MCF 10A (cell line): Measurements from ENCODE around the gene TH. TPM values are rescaled to one million over a fixed set of nuclear protein-coding genes. Genes with fewer than 3 reads are reported as not detected.
"Not testable (repeated sequence)": the region's sequence is repeated elsewhere in the genome, so short reads cannot be mapped to it uniquely, and the experiment has no call there.

Experiments used
- BruUV-seq: library from RNA; stranded (reverse); fragments of 400-500 nt; replicated peaks from 2 replicates; lab custom pipeline; 2021; lab: Mats Ljungman, UMichigan
- CTCF ChIA-PET: fragments of 300-600 bp; sonication (Branson Sonifier 250); formaldehyde crosslinking; extraction: SDS; loops from one replicate; lab custom pipeline; 2021; ENCODE audit warnings: antibody characterized with exemption, inconsistent platforms; lab: Yijun Ruan, JAX
- POLR2A ChIA-PET: fragments of 300-600, 350-650 bp; sonication (Branson Sonifier 250); formaldehyde crosslinking; extraction: SDS; loops from one replicate; lab custom pipeline; 2020; ENCODE audit warnings: antibody characterized with exemption, inconsistent platforms; lab: Yijun Ruan, JAX
- DNase-seq: peaks from one replicate; pipeline ENCODE4 v3.0.0-alpha.2; 2018; ENCODE audit not compliant: unreplicated experiment
- H3K27ac Mint-ChIP-seq: one replicate; pipeline ENCODE4 v1.8.0; 2022; ENCODE audit warnings: mild to moderate bottlenecking, low read depth, mixed read lengths; ENCODE audit not compliant: unreplicated experiment
- H3K27me3 Mint-ChIP-seq: one replicate; pipeline ENCODE4 v1.8.0; 2022; ENCODE audit warnings: mixed read lengths; ENCODE audit not compliant: insufficient read depth, unreplicated experiment
- H3K36me3 Mint-ChIP-seq: one replicate; pipeline ENCODE4 v1.8.0; 2022; ENCODE audit warnings: mild to moderate bottlenecking, moderate library complexity, mixed read lengths; ENCODE audit not compliant: insufficient read depth, unreplicated experiment
- H3K4me1 Mint-ChIP-seq: one replicate; pipeline ENCODE4 v1.8.0; 2022; ENCODE audit warnings: mixed read lengths; ENCODE audit not compliant: insufficient read depth, unreplicated experiment
- H3K4me3 Mint-ChIP-seq: one replicate; pipeline ENCODE4 v1.8.0; 2022; ENCODE audit warnings: mild to moderate bottlenecking, moderate library complexity, mixed read lengths; ENCODE audit not compliant: unreplicated experiment
- H3K9me3 Mint-ChIP-seq: one replicate; pipeline ENCODE4 v1.8.0; 2022; ENCODE audit warnings: mixed read lengths; ENCODE audit not compliant: unreplicated experiment
- CTCF ChIP-seq: fragments of 200-600 bp; IDR thresholded peaks from one replicate; pipeline ENCODE4 v1.8.0; 2022; ENCODE audit warnings: antibody characterized with exemption, mild to moderate bottlenecking; ENCODE audit not compliant: unreplicated experiment
- intact Hi-C: fragments of 100-400 bp; cut with micrococcal nuclease; formaldehyde crosslinking; loops from 2 replicates; pipeline ENCODE4 v1.14.1; 2022
- total RNA-seq: library from RNA; stranded (reverse); gene quantifications from 2 replicates; pipeline ENCODE4 v1.2.3, GENCODE V29; 2022

Gene TH
- total RNA-seq, 1 experiment from 2014 or later = 1.1 TPM

- peak; percentile 70 for DNase-seq
- Mint-ChIP-seq H3K4me3 (no peak overlapping the region), H3K9me3 (peaks cover 8% of the 10 kb centered on the region), H3K27ac (no peak overlapping the region), H3K27me3 (peaks cover 21% of the 10 kb centered on the region), H3K36me3 (no peaks in the 10 kb centered on the region), H3K4me1 (peaks cover 26% of the 10 kb centered on the region)
- CTCF ChIA-PET = interaction anchor here (0.5 to 6.9 kb wide), 12 partner anchors 9 to 570 kb away, joined by 3 to 67 read pairs (median 4); partner anchors contain the start of genes C11orf21 and TSPAN32
- intact Hi-C loops = loop anchor here (1.0 to 5.0 kb wide), 3 partner anchors 102 to 335 kb away; no protein-coding TSS in a partner anchor
- peak; percentile 94 for TF ChIP-seq CTCF
- POLR2A ChIA-PET = no interaction called here
- BruUV-seq = no TSS peak
Measured at GRCh38 chr11:2196970-2197770, 25.6 kb upstream of the TH start.

- H3K9me3 Mint-ChIP-seq = peaks cover under 1% of the 10 kb centered on the region
- H3K4me3 Mint-ChIP-seq = no peak overlapping the region
- POLR2A ChIA-PET = no interaction called here
- intact Hi-C loops = loop anchor here (1.0 to 5.0 kb wide), 2 partner anchors 29 to 337 kb away; no protein-coding TSS in a partner anchor
- no peak for TF ChIP-seq CTCF
- peaks cover 24% of the 10 kb centered on the region for H3K4me1 Mint-ChIP-seq
- H3K27ac Mint-ChIP-seq = no peak overlapping the region
- H3K36me3 Mint-ChIP-seq = no peaks in the 10 kb centered on the region
- no peak for DNase-seq
- peaks cover 21% of the 10 kb centered on the region for H3K27me3 Mint-ChIP-seq
- CTCF ChIA-PET = interaction anchor here (0.6 to 4.4 kb wide), 11 partner anchors 11 to 231 kb away, joined by 3 to 34 read pairs (median 12); no protein-coding TSS in a partner anchor
- no TSS peak for BruUV-seq
Measured at GRCh38 chr11:2195756-2196088, 24.1 kb upstream of the TH start.

GRCh38 chr11:2194877-2195755, 23.5 kb upstream of the TH start:
- Mint-ChIP-seq H3K27me3 (peaks cover 21% of the 10 kb centered on the region), H3K4me1 (peaks cover 24% of the 10 kb centered on the region), H3K27ac (no peak overlapping the region), H3K36me3 (no peaks in the 10 kb centered on the region), H3K4me3 (no peak overlapping the region), H3K9me3 (no peaks in the 10 kb centered on the region)
- intact Hi-C loops = loop anchor here (1.0 to 5.0 kb wide), 2 partner anchors 29 to 337 kb away; no protein-coding TSS in a partner anchor
- ChIA-PET POLR2A (no interaction called here), CTCF (interaction anchor here (0.6 to 4.4 kb wide), 28 partner anchors 10 to 333 kb away, joined by 3 to 34 read pairs (median 4); partner anchors contain the start of genes TH and TSSC4)
- no TSS peak for BruUV-seq
- peak; percentile 92 for TF ChIP-seq CTCF
- peak; percentile 37 for DNase-seq

- H3K27ac Mint-ChIP-seq, H3K4me3 Mint-ChIP-seq: not testable (repeated sequence)
Measured at GRCh38 chr11:2193888-2194595, 22.4 kb upstream of the TH start.

More at GRCh38 chr11:2193888-2194595, 22.4 kb upstream of the TH start:
- H3K36me3 Mint-ChIP-seq, BruUV-seq, DNase-seq, intact Hi-C loops, H3K9me3 Mint-ChIP-seq: not testable (repeated sequence)
- ChIA-PET POLR2A (interaction anchor here (0.9 to 1.2 kb wide), 4 partner anchors 18 to 207 kb away, joined by 3 to 6 read pairs (median 4); partner anchors contain the start of gene TSSC4), CTCF (interaction anchor here (0.6 to 4.4 kb wide), 28 partner anchors 9 to 670 kb away, joined by 3 to 34 read pairs (median 5); partner anchors contain the start of gene TSSC4)
- Mint-ChIP-seq H3K4me1 (peaks cover 24% of the 10 kb centered on the region), H3K27me3 (peaks cover 21% of the 10 kb centered on the region)
